GM12878 (cell line): Measurements from ENCODE around the gene KRT10. TPM values are rescaled to one million over a fixed set of nuclear protein-coding genes. Genes with fewer than 3 reads are reported as not detected.

Source experiments
- ATAC-seq: fragments of 200-7000 bp; cut with Tn5 transposase; 3 replicates; pipeline ENCODE4 v1.9.1; 2020; ENCODE audit warnings: mild to moderate bottlenecking, moderate library complexity
- BruUV-seq: library from RNA; stranded (reverse); fragments of 400-500 nt; replicated peaks from 2 replicates; lab custom pipeline; 2021; lab: Mats Ljungman, UMichigan
- CTCF ChIA-PET: fragments of 300-600 bp; sonication (Branson Sonifier 250); formaldehyde crosslinking; extraction: SDS; loops from one replicate; lab custom pipeline; 2021; ENCODE audit warnings: inconsistent platforms; lab: Yijun Ruan, JAX
- POLR2A ChIA-PET: fragments of 350-600 bp; formaldehyde crosslinking; extraction: SDS; loops from one replicate; lab custom pipeline; 2021; ENCODE audit warnings: inconsistent platforms; lab: Charles Lee
- RAD21 ChIA-PET: fragments of 300-600 bp; sonication (Branson Sonifier 250); formaldehyde crosslinking; loops from one replicate; lab custom pipeline; 2023; ENCODE audit warnings: antibody characterized with exemption; ENCODE audit not compliant: unreplicated experiment; lab: Charles Lee
- SMC1A ChIA-PET: fragments of 300-600 bp; sonication (Branson Sonifier 250); formaldehyde crosslinking; loops from one replicate; lab custom pipeline; 2023; ENCODE audit not compliant: unreplicated experiment, uncharacterized antibody; lab: Charles Lee
- DNase-seq: peaks from one replicate; pipeline ENCODE4 v3.0.0-alpha.2; 2011; ENCODE audit warnings: low read depth, low spot score
- FAIRE-seq: peaks from 3 replicates; lab custom pipeline; 2011; peaks lifted over from hg19 to GRCh38; lab: Jason Lieb, UNC
- H2AFZ ChIP-seq: 2 replicates; pipeline ENCODE4 v1.6.0; 2011; ENCODE audit warnings: low read depth, low read length, control low read depth; ENCODE audit not compliant: control insufficient read depth
- H3K27ac ChIP-seq: 2 replicates; pipeline ENCODE4 v1.5.1; 2011; ENCODE audit warnings: control low read depth; ENCODE audit not compliant: control insufficient read depth, insufficient read depth
- H3K27me3 ChIP-seq, 2 experiments: replicated peaks in 1 of 2; 2 replicates each; pipeline versions ENCODE4 v1.6.0 to v1.6.1; 2011; ENCODE audit warnings: low read length in 1 of 2; ENCODE audit not compliant: control insufficient read depth in 2 of 2, insufficient read depth in 2 of 2
- H3K36me3 ChIP-seq, 2 experiments: 2 replicates each; pipeline ENCODE4 v1.5.1; 2011; ENCODE audit warnings: low read length in 1 of 2; ENCODE audit not compliant: control insufficient read depth in 2 of 2, insufficient read depth in 2 of 2
- H3K4me1 ChIP-seq: 2 replicates; pipeline ENCODE4 v1.6.1; 2011; ENCODE audit warnings: mild to moderate bottlenecking, low read length, moderate library complexity, mixed read lengths; ENCODE audit not compliant: control insufficient read depth, insufficient read depth
- H3K4me2 ChIP-seq: 2 replicates; pipeline ENCODE4 v1.6.0; 2011; ENCODE audit warnings: control low read depth; ENCODE audit not compliant: control insufficient read depth, insufficient read depth
- H3K4me3 ChIP-seq: fragments of 200-600 bp; sonication (generic); 2 replicates; pipeline ENCODE4 v1.5.1; 2016
- H3K79me2 ChIP-seq: 2 replicates; pipeline ENCODE4 v1.6.0; 2011; ENCODE audit warnings: low read length; ENCODE audit not compliant: control insufficient read depth, insufficient read depth
- H3K9ac ChIP-seq: 2 replicates; pipeline ENCODE4 v1.8.0; 2011; ENCODE audit warnings: low read length, control low read depth, mixed read lengths; ENCODE audit not compliant: control insufficient read depth, insufficient read depth
- H3K9me3 ChIP-seq: replicated peaks from 3 replicates; pipeline ENCODE4 v1.5.1; 2011; ENCODE audit warnings: mild to moderate bottlenecking, low read length; ENCODE audit not compliant: control insufficient read depth, insufficient read depth
- H4K20me1 ChIP-seq: 2 replicates; pipeline ENCODE4 v1.6.0; 2011; ENCODE audit not compliant: control insufficient read depth, insufficient read depth
- MTA2 ChIP-seq: fragments of 450-650 bp; IDR thresholded peaks from 2 replicates; pipeline ENCODE4 v1.6.1; 2016; ENCODE audit warnings: low read depth, mild to moderate bottlenecking, moderate library complexity
- NR2C2 ChIP-seq: IDR thresholded peaks from 2 replicates; pipeline ENCODE4 v1.6.1; 2011; ENCODE audit warnings: borderline replicate concordance, low read depth; ENCODE audit not compliant: control insufficient read depth, insufficient read length
- NRF1 ChIP-seq: conservative IDR thresholded peaks from 2 replicates; pipeline ENCODE4 v1.6.1; 2011; ENCODE audit warnings: mild to moderate bottlenecking, low read depth, low read length, improper control_type of control experiment
- REST ChIP-seq: IDR thresholded peaks from 2 replicates; pipeline ENCODE4 v1.6.1; 2012; ENCODE audit warnings: mild to moderate bottlenecking, low read depth, low read length
- SMAD1 ChIP-seq: fragments of 450-650 bp; IDR thresholded peaks from 2 replicates; pipeline ENCODE4 v1.6.1; 2018; ENCODE audit warnings: mild to moderate bottlenecking, low read depth; ENCODE audit not compliant: partially characterized antibody
- TARDBP ChIP-seq: IDR thresholded peaks from 2 replicates; pipeline ENCODE4 v1.6.1; 2016; ENCODE audit warnings: borderline replicate concordance
- ZBTB11 ChIP-seq: fragments of 450-650 bp; formaldehyde crosslinking; IDR thresholded peaks from 2 replicates; pipeline ENCODE4 v1.5.0; 2022; ENCODE audit warnings: mild to moderate bottlenecking, missing genetic modification characterization
- ZBTB33 ChIP-seq: fragments of 450-650 bp; IDR thresholded peaks from 2 replicates; pipeline ENCODE4 v1.6.1; 2017; ENCODE audit warnings: mild to moderate bottlenecking
- WGBS: methylation state at CpG from one replicate; pipeline ENCODE4 v1.1.6; 2016; ENCODE audit warnings: low lambda C conversion rate; ENCODE audit not compliant: insufficient replicate concordance, insufficient coverage; ENCODE audit errors: missing lambda C conversion rate; 5-methylcytosine and 5-hydroxymethylcytosine counted together
- in situ Hi-C: fragments of 300-500 bp; cut with MboI; formaldehyde crosslinking; loops from 9 replicates; pipeline ENCODE4 v1.14.3; 2018; ENCODE audit warnings: mixed read lengths
- intact Hi-C: fragments of 100-400 bp; cut with micrococcal nuclease; formaldehyde crosslinking; loops from one replicate; pipeline ENCODE4 v1.14.2; 2022; ENCODE audit not compliant: unreplicated experiment
- polyA plus RNA-seq, 11 experiments: library from polyadenylated mRNA; depleted of rRNA in 4 of 11; unstranded in 6 of 11; stranded (reverse) in 5 of 11; fragments of >200 nt; fragmentation: Nextera tagmentation in 4 of 11; fragmentation: Illumina TruSeq in 1 of 11; extraction: Ambion mirVana in 4 of 11; extraction: Trizol in 1 of 11; gene quantifications; 1 replicate in 1 of 11; 2 replicates in 10 of 11; pipeline versions ENCODE4 v1.2.1 to v1.2.3, GENCODE V29; 2011 to 2016; ENCODE audit warnings: inconsistent platforms in 2 of 11, missing spikeins in 2 of 11, low read depth in 1 of 11
- total RNA-seq, 4 experiments: library from RNA; depleted of rRNA in 3 of 4; stranded (reverse); fragments of >200 nt in 3 of 4; fragmentation: Illumina TruSeq in 1 of 4; extraction: Trizol in 1 of 4; gene quantifications; 2 replicates each; pipeline versions ENCODE4 v1.2.1 to v1.2.3, GENCODE V29; 2013 to 2021

Gene KRT10
- total and polyA plus RNA-seq, 10 of the 15 experiments (the other 5 are each of a cell fraction or from before 2014, with no cell fraction given): 10.8 to 98.5 (median 23.9) TPM

- Histone ChIP-seq H3K4me3 (no peak overlapping the region), H3K4me1 (no peaks in the 10 kb centered on the region), H3K27ac (no peak overlapping the region), H3K27me3 (no peaks in the 10 kb centered on the region), H2AFZ (no peak overlapping the region), H3K4me2 (no peak overlapping the region), H3K9ac (no peak overlapping the region), H3K79me2 (no peaks in the 10 kb centered on the region), H3K36me3 (peaks cover 0 to 3% of the 10 kb centered on the region in 2 experiments; a peak in 1 of 4 replicates), H3K9me3 (no peaks in the 10 kb centered on the region), H4K20me1 (no peaks in the 10 kb centered on the region)
- ChIA-PET CTCF (interaction anchor here (0.5 kb wide), 1 partner anchor 19 kb away, joined by 4 read pairs; no protein-coding TSS in a partner anchor), POLR2A (no interaction called here), SMC1A (no interaction called here), RAD21 (no interaction called here)
- intact Hi-C loops (no loop called here), in situ Hi-C loops (no loop called here)
- TF ChIP-seq MTA2 (no peak), NR2C2 (no peak), ZBTB33 (no peak), SMAD1 (no peak), ZBTB11 (CRISPR knock-in tag) (no peak), REST (no peak), TARDBP (no peak), NRF1 (no peak)
- no TSS peak for BruUV-seq
- FAIRE-seq (no peak), ATAC-seq (no peak), DNase-seq (no peak)
- 32% methylated on average over 3 of the region's 3 CpGs for WGBS
Measured at GRCh38 chr17:40839194-40839593, 16.8 kb upstream of the KRT10 start.
